ENCODE results near the gene CCDC107. TPM values are rescaled to one million over a fixed set of nuclear protein-coding genes. Genes with fewer than 3 reads are reported as not detected.

CCDC107 gene
- total and polyA plus RNA-seq, 9 of the 15 experiments (the other 6 are each of a cell fraction or from before 2014, with no cell fraction given): 0.35 to 11.3 (median 6.9) TPM; not detected in 1

DNA sequence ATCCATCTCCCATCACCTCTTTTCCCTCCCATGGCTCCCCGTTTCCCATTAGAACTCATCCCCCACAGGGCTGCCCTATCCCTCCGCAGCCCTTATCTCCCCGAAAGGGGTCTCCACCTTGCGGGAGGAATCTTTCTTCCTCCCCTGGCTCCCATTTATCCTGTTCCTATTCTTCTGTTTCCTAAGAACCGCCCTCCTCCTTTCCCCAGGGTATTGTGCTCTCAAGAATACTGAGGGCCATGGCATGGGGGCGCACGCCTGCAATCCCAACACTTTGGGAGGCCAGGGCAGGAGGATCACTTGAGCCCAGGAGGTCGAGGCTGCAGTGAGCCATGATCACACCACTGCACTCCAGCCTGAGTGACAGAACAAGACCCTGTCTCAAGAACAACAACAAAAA is 40.5 kb upstream of the CCDC107 start (continued):
- TF ChIP-seq, protein P1, sequence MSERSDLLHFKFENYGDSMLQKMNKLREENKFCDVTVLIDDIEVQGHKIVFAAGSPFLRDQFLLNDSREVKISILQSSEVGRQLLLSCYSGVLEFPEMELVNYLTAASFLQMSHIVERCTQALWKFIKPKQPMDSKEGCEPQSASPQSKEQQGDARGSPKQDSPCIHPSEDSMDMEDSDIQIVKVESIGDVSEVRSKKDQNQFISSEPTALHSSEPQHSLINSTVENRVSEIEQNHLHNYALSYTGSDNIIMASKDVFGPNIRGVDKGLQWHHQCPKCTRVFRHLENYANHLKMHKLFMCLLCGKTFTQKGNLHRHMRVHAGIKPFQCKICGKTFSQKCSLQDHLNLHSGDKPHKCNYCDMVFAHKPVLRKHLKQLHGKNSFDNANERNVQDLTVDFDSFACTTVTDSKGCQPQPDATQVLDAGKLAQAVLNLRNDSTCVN (CRISPR knock-in tag; IDR thresholded peaks at IDR 0.05): no peak
- TF ChIP-seq MED1 (CRISPR knock-in tag; IDR thresholded peaks at IDR 0.05; ENCODE audit: borderline replicate concordance): no peak
- TF ChIP-seq, protein P2, sequence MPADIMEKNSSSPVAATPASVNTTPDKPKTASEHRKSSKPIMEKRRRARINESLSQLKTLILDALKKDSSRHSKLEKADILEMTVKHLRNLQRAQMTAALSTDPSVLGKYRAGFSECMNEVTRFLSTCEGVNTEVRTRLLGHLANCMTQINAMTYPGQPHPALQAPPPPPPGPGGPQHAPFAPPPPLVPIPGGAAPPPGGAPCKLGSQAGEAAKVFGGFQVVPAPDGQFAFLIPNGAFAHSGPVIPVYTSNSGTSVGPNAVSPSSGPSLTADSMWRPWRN (IDR thresholded peaks at IDR 0.05; ENCODE audit: low read depth): no peak
- TF ChIP-seq, protein P3, sequence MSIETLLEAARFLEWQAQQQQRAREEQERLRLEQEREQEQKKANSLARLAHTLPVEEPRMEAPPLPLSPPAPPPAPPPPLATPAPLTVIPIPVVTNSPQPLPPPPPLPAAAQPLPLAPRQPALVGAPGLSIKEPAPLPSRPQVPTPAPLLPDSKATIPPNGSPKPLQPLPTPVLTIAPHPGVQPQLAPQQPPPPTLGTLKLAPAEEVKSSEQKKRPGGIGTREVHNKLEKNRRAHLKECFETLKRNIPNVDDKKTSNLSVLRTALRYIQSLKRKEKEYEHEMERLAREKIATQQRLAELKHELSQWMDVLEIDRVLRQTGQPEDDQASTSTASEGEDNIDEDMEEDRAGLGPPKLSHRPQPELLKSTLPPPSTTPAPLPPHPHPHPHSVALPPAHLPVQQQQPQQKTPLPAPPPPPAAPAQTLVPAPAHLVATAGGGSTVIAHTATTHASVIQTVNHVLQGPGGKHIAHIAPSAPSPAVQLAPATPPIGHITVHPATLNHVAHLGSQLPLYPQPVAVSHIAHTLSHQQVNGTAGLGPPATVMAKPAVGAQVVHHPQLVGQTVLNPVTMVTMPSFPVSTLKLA (conservative IDR thresholded peaks at IDR 0.05): no peak
- no peak for TF ChIP-seq TSC22D4 (tag; IDR thresholded peaks at IDR 0.05)
- TF ChIP-seq THRAP3 (IDR thresholded peaks at IDR 0.05; ENCODE audit: borderline replicate concordance): no peak
- TF ChIP-seq, protein P4, sequence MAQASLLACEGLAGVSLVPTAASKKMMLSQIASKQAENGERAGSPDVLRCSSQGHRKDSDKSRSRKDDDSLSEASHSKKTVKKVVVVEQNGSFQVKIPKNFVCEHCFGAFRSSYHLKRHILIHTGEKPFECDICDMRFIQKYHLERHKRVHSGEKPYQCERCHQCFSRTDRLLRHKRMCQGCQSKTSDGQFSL (CRISPR knock-in tag; IDR thresholded peaks at IDR 0.05): no peak
- TF ChIP-seq, protein P4 (tag; IDR thresholded peaks at IDR 0.05): no peak
- no peak for TF ChIP-seq ZNF76 (CRISPR knock-in tag; IDR thresholded peaks at IDR 0.05; ENCODE audit: borderline replicate concordance)

Measured in K562 (cell line).